HepG2 (cell line): ENCODE results near the gene ZNF189. TPM values are rescaled to one million over a fixed set of nuclear protein-coding genes. Genes with fewer than 3 reads are reported as not detected.

ENCODE experiments used
- ARID5B ChIP-seq: IDR thresholded peaks from 2 replicates; pipeline ENCODE4 v1.4.0; 2020; ENCODE audit warnings: mild to moderate bottlenecking, missing genetic modification reagents
- ETV5 ChIP-seq: IDR thresholded peaks from 2 replicates; pipeline ENCODE4 v1.6.1; 2018; ENCODE audit warnings: missing biosample characterization, missing genetic modification reagents, inconsistent platforms, borderline replicate concordance
- GLI4 ChIP-seq: sonication (generic); formaldehyde crosslinking; IDR thresholded peaks from 2 replicates; pipeline ENCODE4 v1.5.1; 2020; ENCODE audit warnings: missing genetic modification reagents, mild to moderate bottlenecking, moderate library complexity, borderline replicate concordance
- HMGXB3 ChIP-seq: sonication (generic); formaldehyde crosslinking; IDR thresholded peaks from 2 replicates; pipeline ENCODE4 v1.4.0; 2020; ENCODE audit warnings: missing genetic modification reagents, borderline replicate concordance
- HNRNPUL1 ChIP-seq: fragments of 200-400 bp; formaldehyde crosslinking; IDR thresholded peaks from 2 replicates; pipeline ENCODE4 v1.6.1; 2017; ENCODE audit warnings: low read depth, mild to moderate bottlenecking, low read length, moderate library complexity
- KLF12 ChIP-seq: sonication (generic); formaldehyde crosslinking; IDR thresholded peaks from 2 replicates; pipeline ENCODE4 v1.4.0; 2020; ENCODE audit warnings: missing genetic modification reagents, borderline replicate concordance
- MAFK ChIP-seq, 2 experiments: IDR thresholded peaks in 1 of 2; conservative IDR thresholded peaks in 1 of 2; 2 replicates each; pipeline ENCODE4 v1.6.1; 2011; ENCODE audit warnings: improper control_type of control experiment in 2 of 2, low read length in 2 of 2
- MED1 ChIP-seq: sonication (generic); formaldehyde crosslinking; IDR thresholded peaks from 2 replicates; pipeline ENCODE4 v1.4.0; 2020; ENCODE audit warnings: missing genetic modification reagents
- MTF1 ChIP-seq: sonication (generic); formaldehyde crosslinking; IDR thresholded peaks from 2 replicates; pipeline ENCODE4 v1.5.0; 2020; ENCODE audit warnings: missing genetic modification reagents
- NCOA2 ChIP-seq: sonication (generic); formaldehyde crosslinking; IDR thresholded peaks from 2 replicates; pipeline ENCODE4 v1.8.0; 2022; ENCODE audit warnings: inconsistent platforms
- NFKBIZ ChIP-seq: IDR thresholded peaks from 2 replicates; pipeline ENCODE4 v1.6.1; 2018; ENCODE audit warnings: missing genetic modification reagents, missing compliant biosample characterization
- NFYB ChIP-seq: sonication (generic); formaldehyde crosslinking; IDR thresholded peaks from 2 replicates; pipeline ENCODE4 v1.4.0; 2020; ENCODE audit warnings: missing genetic modification reagents
- RARA ChIP-seq: IDR thresholded peaks from 2 replicates; pipeline ENCODE4 v1.6.1; 2016; ENCODE audit warnings: missing genetic modification reagents, missing compliant biosample characterization
- RBM22 ChIP-seq: fragments of 200-400 bp; formaldehyde crosslinking; optimal IDR thresholded peaks from 2 replicates; pipeline ENCODE3; 2017; ENCODE audit warnings: mild to moderate bottlenecking, low read length, moderate library complexity
- RORA ChIP-seq: sonication (generic); formaldehyde crosslinking; IDR thresholded peaks from 2 replicates; pipeline ENCODE4 v1.5.0; 2020; ENCODE audit warnings: mild to moderate bottlenecking, missing genetic modification reagents, moderate library complexity
- SIX1 ChIP-seq: sonication (generic); formaldehyde crosslinking; IDR thresholded peaks from 2 replicates; pipeline ENCODE4 v1.4.0; 2020; ENCODE audit warnings: missing genetic modification reagents, borderline replicate concordance
- ZNF878 ChIP-seq: sonication (generic); formaldehyde crosslinking; IDR thresholded peaks from 2 replicates; pipeline ENCODE4 v1.8.1; 2023; ENCODE audit warnings: mild to moderate bottlenecking, missing genetic modification reagents, moderate library complexity
- polyA plus RNA-seq, 8 experiments: library from polyadenylated mRNA; depleted of rRNA in 3 of 8; stranded (reverse) in 7 of 8; unstranded in 1 of 8; fragments of >200 nt; fragmentation: Illumina TruSeq in 4 of 8; extraction: Trizol in 4 of 8; gene quantifications; 2 replicates each; pipeline versions ENCODE4 v1.2.1 to v1.2.3, GENCODE V29; 2011 to 2016; ENCODE audit warnings: low read depth in 4 of 8, missing spikeins in 1 of 8, mixed read lengths in 1 of 8; ENCODE audit not compliant: insufficient read depth in 1 of 8
- total RNA-seq, 5 experiments: library from RNA; depleted of rRNA; stranded (reverse); fragments of >200 nt; fragmentation: Illumina TruSeq; extraction: Trizol; gene quantifications; 2 replicates each; pipeline ENCODE4 v1.2.3, GENCODE V29; 2016; ENCODE audit warnings: low read depth in 1 of 5
- TF ChIP-seq, protein P1 (sequence below): sonication (generic); formaldehyde crosslinking; IDR thresholded peaks from 2 replicates; pipeline ENCODE4 v1.4.0; 2020; ENCODE audit warnings: missing genetic modification reagents

The ZNF189 gene
- total and polyA plus RNA-seq, 2 of the 13 experiments (the other 11 are each of a cell fraction or from before 2014, with no cell fraction given), result 8.4 to 50.0 TPM

GRCh38 chr9:101353683-101354082 is 45.0 kb upstream of the ZNF189 start (continued):
- TF ChIP-seq ARID5B (CRISPR knock-in tag) (peak; percentile 59; the same call in 1 of the 2 replicates), MAFK (conservative IDR thresholded peaks at IDR 0.05 in 1 of 2, IDR thresholded peaks at IDR 0.05 in 1 of 2; ENCODE audit: low read length in 2 of 2) (no peak), MTF1 (CRISPR knock-in tag) (no peak), RARA (CRISPR knock-in tag) (peak; percentile 47), HMGXB3 (CRISPR knock-in tag) (no peak), KLF12 (CRISPR knock-in tag) (no peak), SIX1 (no peak), ETV5 (CRISPR knock-in tag) (peak; percentile 45; the same call in 1 of the 2 replicates), HNRNPUL1 (no peak), MED1 (CRISPR knock-in tag) (peak; percentile 55; the same call in 1 of the 2 replicates), ZNF878 (CRISPR knock-in tag) (peak; percentile 85; the same call in 1 of the 2 replicates), RBM22 (no peak), GLI4 (CRISPR knock-in tag) (no peak), NFKBIZ (CRISPR knock-in tag) (no peak), NCOA2 (CRISPR knock-in tag) (peak; percentile 47; the same call in 1 of the 2 replicates), NFYB (CRISPR knock-in tag) (no peak), RORA (CRISPR knock-in tag) (no peak)
- TF ChIP-seq, protein P1, sequence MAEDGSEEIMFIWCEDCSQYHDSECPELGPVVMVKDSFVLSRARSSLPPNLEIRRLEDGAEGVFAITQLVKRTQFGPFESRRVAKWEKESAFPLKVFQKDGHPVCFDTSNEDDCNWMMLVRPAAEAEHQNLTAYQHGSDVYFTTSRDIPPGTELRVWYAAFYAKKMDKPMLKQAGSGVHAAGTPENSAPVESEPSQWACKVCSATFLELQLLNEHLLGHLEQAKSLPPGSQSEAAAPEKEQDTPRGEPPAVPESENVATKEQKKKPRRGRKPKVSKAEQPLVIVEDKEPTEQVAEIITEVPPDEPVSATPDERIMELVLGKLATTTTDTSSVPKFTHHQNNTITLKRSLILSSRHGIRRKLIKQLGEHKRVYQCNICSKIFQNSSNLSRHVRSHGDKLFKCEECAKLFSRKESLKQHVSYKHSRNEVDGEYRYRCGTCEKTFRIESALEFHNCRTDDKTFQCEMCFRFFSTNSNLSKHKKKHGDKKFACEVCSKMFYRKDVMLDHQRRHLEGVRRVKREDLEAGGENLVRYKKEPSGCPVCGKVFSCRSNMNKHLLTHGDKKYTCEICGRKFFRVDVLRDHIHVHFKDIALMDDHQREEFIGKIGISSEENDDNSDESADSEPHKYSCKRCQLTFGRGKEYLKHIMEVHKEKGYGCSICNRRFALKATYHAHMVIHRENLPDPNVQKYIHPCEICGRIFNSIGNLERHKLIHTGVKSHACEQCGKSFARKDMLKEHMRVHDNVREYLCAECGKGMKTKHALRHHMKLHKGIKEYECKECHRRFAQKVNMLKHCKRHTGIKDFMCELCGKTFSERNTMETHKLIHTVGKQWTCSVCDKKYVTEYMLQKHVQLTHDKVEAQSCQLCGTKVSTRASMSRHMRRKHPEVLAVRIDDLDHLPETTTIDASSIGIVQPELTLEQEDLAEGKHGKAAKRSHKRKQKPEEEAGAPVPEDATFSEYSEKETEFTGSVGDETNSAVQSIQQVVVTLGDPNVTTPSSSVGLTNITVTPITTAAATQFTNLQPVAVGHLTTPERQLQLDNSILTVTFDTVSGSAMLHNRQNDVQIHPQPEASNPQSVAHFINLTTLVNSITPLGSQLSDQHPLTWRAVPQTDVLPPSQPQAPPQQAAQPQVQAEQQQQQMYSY, result no peak
